NCI-H524 (cell line): Measurements from ENCODE around the gene NFE2L2.
"Not testable (repeated sequence)": the region's sequence is repeated elsewhere in the genome, so short reads cannot be mapped to it uniquely, and the experiment has no call there.

Source experiments
- DNase-seq, 2 experiments: peaks; one replicate each; lab custom pipeline; 2025; lab: John Stamatoyannopoulos, UW

Gene NFE2L2

DNA sequence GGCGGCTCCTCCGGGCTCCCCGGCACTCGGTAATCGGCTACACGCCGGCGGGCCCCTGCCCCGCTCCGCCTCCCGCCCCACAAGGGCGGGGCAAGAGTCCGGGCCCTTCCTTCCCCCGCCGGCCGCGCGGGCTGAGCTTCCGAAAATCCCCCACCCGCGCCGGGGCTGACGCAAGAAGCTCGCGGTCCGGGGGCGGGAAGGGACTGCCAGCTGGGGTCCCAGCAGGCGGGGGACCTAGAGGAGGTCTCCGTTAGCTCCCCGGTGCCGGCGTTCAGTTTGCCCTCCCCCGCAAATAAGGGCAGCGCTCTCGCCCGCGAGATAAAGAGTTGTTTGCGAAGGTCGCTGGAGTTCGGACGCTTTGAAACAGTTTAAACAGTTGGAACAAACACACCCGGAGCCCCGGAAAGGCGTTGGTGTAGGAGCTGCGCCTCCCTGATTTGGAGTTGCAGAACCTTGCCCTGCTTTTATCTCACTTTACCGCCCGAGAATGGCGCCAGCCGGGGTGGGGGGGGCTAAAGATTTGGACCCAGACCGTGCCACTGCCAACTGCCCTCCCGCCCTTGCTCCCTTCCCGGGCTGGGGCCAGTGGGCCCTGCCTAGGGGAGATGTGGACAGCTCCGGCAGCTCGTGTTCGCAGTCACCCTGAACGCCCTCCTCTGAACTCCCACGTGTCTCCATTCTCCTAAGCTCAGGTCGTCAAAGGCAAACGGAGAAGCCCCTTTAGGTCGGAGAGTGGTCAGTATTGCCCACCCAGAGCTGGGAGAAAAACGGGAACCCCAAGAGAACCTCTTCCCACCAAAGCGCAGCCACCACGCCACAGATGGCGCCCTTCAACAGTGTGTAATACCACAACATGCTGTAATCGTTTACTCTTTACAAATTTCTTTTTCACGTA lies at the start of gene NFE2L2:
Gene NFE2L2 (minus strand): TSS at position 35 of the 895 bp plus-strand sequence. CDS start 151 bp downstream, outside the sequence.
- DNase-seq = peak; percentile 79 to 86

DNA sequence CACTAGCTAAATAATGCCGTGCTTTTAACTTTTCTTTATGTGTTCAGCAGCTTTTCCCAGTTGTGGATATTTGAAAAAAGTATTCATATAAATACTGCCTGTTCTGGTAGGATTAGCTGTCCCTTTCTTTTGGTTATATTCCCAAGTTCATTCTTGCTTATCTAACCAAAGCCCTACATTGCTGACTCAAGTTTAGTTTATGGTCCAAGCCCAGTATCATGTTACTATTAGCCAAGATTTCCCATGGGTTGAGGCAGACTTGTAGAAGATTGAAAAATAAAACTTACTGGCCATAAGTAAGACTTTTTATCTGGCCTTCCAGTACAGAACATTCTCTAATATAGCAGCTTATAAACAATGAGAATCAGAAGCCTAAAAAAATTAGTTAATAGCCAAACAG lies 49.7 kb upstream of the NFE2L2 start:
- no peak for DNase-seq

DNA sequence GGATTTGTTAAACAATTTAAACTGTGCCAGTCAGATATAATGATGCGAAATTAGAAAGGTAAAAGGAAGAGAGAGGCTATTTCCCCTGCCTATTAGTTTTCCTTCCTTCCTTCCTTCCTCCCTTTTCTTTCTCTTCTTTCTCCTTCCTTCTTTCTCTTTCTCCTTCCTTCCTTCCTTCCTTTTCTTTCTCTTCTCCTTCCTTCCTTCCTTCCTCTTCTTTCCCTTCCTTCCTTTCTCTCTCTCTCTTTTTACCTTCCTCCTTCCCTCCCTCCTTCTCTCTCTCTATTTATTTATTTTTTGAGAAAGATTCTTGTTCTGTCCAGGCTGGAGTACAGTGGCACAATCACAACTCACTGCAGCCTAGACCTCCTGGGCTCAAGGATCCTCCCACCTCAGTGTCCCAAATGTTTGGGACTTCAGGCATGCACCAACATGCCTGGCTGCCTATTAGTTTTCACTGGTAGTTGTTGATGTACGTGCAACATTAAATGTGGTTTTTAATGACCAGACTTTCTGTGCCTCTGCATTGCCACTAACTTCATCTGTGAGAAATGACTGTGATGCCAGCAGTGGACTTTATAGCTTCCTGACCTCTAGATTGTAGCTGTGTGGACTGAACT lies 48.7 kb upstream of the NFE2L2 start:
- no peak for DNase-seq

DNA sequence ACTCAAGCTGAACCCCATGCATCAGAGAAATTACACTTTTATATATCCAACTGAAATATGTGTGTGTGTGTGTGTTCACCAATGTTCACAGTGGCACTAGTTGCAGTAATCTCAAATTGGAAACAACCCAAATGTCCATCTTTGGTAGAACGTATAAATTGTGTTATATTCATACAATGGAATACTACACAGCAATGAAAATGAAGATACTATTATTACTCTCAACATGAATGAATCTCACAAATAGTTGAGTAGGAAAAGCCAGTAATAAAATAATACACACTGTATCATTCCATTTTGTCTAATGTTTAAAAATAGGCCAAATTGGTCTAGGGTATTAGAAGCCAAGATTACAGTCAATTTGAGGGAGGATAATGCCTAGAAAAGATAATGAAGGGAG lies 48.0 kb upstream of the NFE2L2 start:
- no peak for DNase-seq

DNA sequence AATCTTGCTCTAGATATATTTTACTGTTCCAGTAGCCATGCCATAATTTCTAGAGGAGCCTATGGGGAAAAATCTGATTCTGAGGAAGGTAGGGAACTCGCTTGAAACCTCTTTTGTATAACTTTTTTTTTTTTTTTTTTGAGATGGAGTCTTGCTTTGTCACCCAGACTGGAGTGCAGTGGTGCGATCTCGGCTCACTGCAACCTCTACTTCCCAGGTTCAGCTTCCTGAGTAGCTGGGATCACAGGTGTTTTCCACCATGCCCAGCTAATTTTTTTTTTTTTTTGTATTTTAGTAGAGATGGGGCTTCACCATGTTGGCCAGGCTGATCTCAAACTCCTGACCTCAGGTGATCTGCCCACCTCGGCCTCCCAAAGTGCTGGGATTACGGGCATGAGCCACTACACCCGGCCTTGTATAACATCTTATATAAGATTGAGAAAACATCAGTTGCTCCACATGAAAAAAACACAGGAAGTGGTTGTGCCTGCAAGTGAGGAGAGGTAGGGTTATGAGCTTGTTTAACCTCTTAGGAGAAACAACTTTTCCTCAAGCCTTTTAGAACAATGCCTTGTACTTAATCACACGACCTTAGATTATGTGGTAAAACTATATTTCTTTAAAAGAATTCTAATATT lies 45.3 kb upstream of the NFE2L2 start:
- DNase-seq = not testable (repeated sequence)

DNA sequence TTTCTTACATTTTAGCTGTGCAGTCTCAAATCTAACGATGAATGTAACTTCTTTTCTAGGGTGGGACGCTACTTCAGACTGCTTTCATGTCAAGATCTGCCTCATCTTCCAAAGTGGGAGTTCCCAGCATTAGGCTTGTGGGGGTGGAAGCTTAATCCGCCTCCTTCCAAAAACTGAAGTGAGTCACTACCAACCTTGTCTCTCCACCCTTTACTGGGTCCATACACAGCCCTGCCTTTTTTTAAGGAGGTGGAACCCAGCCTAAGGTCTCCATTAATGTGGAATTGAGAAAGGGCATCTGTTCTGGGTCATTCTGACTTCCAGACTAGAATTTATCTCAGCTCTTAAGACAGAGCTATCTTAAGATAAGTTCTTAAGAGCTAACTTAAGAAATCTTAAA lies 42.0 kb upstream of the NFE2L2 start:
- DNase-seq = no peak

DNA sequence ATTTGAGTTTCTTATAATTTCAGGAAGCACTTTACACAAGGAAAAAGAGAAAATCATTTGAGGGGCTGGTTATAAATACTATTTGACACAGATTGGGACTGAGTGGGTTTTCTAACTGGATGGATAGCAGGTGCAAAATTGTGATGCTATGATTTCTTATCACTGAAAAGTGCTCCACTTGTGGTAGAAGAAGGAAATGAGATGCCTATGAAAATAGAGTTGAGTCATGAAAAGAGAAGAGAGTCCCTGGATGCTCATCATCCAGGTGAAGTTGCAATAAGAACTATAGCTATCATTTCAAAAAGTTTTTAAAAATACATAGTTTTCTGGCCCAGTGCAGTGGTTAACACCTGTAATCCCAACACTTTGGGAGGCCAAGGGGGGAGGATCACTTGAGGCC lies 39.4 kb upstream of the NFE2L2 start:
- DNase-seq = no peak

DNA sequence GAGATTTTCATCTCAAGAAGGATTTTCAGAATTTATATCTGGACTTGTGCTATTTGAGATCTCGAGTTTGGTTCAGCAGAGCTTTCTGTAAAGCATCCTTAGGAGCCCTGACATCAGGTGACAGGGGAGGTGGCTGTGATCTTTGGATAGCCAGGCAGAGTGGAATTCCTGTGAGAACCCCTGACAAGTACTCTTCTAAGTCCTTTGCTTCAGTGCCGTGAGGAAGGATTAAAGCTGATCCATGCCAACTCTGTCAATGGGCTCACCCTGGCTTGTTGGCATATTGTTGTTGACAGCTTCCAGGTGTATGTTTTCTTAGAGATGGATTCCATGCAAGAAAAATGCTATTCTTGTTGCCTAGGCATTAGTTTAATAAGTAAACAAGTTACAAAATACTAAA lies 38.0 kb upstream of the NFE2L2 start:
- no peak for DNase-seq

DNA sequence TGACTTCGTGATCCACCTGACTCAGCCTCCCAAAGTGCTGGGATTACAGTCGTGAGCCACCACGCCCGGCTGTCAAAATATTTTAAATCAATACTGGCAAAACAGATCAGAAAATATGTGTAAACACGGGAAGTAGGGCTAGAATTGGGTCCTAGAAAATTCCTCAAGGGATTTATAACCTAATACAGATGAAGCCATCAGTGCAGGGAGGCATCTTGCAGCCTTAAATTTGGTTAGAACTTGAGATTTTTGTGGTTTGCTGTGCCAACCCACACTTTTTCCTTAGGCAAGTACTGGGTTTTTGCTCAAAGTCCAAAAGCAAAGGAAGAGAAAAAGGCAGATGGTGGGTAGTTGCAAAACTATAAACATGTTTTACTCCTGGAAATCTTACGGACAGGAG lies 33.7 kb upstream of the NFE2L2 start:
- no peak for DNase-seq

DNA sequence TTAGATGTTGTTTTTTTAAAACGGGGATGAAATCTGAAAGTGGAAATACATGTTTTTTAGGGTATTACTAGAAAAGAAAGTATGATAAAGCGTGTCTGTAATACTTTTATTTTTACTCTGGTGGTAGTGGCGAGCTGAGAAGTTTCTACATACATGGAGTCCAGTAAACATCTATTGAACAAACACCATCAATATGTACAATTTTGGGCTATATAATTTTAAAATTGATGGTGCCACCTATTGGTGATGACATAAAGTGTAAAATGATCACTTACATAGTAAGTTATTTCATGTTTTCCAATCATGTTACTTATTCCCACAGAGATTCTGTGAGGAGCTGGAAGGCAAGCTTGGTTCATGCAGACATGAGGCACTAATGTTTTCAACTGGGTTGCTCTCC lies 31.5 kb upstream of the NFE2L2 start:
- peak in 1 of 2 experiments; percentile 20 for DNase-seq

DNA sequence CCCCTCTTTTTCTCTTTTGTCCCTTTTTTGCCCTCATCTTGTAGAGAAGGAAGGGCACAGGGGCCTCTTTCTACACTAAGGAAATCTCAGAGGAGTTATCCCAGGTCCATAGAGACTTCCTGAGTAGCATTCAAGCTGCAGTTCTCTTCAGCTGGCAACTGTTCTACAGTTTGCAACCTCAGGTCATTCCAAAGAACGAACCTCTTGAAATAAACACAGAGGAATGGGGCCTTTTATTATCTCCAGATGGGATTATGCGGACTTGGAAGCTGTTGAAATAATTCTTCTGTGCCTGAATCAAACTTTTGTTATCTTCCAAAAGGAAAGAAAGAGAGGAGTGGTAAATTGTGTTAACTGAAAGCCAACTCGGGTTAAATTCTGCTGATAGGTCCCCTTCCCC lies 31.0 kb upstream of the NFE2L2 start:
- no peak for DNase-seq

DNA sequence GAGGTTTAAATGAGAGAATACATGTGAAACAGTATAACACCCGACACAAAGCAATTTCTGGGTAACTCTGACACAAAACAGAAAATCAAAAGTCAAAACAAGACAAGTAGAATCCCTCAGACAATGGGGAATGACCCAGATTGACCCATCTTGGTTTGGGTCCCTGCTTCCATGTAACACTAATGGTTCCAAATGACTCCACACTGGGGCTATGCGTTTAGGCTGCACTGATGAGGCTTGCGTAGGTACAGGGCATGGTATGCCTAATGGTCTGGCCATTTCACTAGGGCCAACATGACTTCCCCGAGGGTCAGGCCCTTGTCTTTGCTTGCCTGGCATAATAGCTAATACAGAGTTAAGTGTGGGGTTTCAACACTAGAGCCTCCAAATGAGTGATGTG lies 27.2 kb upstream of the NFE2L2 start:
- no peak for DNase-seq

DNA sequence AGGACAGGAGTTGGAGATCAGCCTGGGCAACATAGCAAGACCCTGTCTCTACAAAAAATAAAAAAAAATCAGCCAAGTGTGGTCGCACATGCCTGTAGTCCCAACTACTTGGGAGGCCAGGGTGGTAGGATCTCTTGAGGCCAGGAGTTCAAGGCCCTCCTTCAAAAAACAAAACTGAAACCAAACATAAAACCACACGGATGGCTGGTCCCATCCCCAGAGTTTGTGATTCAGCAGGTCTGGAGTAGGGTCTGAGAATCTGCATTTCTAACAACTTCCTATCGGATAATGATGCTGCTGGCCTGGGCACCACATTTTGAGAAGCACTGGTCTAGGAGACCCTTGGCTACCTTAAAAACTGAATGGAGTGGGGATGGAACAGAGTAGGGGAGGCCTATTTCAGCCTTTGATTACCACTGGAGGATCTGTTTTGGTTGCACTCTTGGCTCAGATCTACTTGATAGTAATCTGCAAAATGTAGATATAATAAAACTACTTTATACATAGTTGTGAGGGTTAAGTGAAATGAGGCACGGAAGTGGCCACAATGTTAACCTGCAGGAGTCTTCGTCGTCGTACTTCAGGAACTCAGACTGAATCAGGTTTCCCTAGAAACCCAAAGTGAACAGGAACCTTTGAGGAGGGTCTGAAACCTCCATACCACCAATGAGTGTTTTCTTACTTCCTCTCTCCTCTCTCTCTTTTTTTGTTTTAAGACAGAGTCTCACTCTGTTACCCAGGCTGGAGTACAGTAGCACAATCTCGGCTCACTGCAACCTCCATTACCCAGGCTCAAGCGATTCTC lies 25.5 kb upstream of the NFE2L2 start:
- DNase-seq = no peak

DNA sequence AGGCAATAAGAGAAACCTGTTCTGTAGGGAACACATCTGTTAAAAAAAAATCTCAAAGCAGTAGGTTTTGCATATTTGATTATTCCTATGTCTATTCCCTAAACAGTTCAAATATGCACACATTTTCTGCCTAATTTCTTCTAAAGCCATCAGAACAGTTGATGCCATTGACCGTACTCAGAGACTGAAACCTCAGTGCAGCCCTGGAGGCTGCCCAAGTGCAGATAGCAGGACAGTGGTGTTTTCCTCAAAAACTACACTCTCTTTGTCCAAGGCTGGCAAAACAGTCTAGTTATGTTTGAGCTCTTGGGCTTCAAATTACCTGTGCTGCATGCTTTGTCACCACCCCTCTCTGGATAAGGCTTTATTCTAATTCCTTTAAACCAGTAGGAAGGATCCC lies 23.3 kb upstream of the NFE2L2 start:
- DNase-seq = no peak

DNA sequence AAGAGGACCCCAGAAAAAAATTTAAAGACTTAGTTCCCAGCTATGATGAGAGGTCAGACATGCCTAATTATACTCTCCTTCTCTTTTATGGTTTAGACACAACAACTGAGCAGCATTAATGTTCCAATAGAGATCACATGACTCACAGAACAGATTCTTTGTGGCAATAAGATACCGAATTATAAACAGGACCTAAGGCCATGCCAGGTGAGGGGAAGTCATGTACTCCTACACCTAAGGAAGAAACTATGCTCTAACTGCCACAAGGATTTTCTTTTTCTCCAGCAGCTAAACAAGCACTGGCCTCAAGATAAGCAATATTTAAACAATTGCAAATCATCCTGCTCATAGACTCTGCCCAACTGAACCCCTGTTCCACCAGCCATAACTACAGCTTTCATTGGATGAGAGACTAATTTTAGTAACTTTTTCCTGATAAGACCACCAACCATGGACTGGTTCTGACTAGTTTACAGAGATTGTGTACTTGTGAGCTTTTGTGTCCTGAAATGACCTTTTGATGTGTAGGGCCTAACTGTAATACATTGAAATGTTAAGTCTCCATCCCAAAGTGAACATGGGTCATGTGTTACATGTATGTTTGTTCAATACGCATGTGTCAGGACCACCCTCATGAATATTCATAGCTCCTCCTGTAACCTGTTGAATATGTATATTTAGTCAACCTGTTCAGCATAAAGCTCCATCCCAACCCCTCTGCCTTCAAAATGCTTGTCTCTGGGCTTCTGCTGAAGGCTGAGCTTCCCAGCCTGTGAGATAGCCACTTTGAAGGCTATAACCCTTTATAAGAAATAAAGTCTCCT lies 21.6 kb upstream of the NFE2L2 start:
- no peak for DNase-seq

DNA sequence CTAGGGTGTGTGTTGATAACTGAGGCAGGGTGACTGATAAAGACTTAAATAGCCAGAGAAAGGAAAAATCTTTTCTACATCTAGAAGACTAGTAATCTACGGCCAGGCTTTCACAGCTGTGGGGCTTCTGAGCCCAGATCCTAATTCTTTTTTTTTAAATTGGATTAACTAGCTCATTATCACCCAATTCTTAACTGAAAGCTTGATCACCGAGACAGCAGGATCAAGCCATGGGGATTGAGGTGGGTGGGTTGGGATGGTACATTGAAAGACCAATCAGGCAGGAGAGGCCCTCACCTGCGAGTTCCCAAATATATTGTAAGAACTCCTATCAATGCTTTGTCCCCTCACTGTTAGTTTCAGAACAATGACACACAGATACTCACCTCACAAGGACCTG lies 20.0 kb upstream of the NFE2L2 start:
- peak in 1 of 2 experiments; percentile 45 for DNase-seq

DNA sequence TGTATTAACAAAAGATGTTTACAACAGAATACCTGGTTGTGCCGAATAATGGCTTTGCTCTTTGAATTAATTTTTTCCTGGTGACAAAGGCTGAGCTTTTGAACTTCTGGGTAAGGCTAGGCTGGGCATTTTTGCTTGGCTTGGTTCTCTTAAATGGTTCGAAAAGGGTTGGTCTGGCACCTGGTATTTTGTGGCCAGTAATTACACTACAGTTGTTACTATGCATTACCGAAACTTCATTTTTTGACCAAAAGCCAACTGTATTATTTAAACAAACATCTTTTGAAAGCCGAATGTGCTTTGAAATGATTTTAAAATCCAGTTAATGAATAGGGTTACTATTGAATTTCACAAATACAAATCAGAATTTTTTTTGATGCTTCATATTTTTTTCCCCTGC lies 19.4 kb upstream of the NFE2L2 start:
- DNase-seq = no peak

DNA sequence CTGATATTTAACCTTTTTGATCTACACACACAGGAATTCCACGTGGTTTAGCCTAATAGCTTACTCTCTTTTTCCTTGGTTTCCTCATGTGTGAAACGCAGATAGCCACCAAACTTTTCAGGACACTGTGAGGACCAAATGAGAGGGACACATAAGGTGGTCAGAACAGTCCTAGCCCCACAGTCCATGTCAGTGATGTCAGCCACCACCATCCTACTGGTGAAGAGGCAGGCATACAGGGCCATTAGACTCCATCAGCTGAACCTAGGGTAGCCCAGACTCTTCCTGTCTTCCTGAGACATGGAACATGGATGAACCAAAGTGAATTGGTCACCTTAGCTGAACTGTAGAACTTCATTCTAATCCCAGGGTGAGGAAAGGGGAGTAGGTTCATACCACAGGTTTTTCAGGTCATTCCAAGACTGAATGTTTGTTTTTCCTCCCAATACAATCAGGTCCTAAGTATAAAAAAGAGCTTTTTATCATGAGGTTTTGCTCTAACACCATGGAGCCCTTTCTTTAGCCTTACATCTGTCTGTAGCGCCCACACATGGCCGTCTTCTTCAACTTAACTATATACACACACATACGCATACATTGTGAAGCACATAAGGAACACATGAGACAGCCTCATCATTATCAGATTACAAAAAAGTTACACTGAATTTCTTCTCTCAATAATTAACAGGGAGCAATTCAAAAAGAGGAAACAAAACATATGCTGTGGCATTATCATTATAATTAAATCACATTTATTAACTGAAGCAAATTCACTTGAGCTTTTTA lies 18.5 kb upstream of the NFE2L2 start:
- DNase-seq = no peak

DNA sequence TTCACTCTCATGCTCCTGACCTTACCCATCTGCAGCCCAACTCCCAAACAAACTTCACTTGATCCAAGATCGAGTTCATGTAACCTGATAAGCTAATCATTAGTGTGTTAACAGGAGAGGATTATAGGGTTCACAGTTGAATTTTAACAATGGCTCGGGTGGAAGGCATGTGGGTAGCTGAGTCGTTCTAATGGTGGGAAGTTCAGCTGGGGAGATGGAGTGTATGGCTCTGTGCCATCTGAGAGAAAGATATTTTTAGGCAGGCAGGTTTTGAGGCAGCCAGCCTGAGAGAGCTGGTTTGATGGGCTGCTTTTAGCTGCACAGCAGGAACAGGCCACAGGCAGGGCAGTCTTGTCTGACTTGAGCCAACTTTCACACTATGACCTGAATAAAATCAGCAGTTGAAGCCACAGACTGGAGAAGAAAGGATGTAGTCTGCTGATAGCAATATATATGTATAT lies 17.7 kb upstream of the NFE2L2 start:
- peak; percentile 55 to 81 for DNase-seq

DNA sequence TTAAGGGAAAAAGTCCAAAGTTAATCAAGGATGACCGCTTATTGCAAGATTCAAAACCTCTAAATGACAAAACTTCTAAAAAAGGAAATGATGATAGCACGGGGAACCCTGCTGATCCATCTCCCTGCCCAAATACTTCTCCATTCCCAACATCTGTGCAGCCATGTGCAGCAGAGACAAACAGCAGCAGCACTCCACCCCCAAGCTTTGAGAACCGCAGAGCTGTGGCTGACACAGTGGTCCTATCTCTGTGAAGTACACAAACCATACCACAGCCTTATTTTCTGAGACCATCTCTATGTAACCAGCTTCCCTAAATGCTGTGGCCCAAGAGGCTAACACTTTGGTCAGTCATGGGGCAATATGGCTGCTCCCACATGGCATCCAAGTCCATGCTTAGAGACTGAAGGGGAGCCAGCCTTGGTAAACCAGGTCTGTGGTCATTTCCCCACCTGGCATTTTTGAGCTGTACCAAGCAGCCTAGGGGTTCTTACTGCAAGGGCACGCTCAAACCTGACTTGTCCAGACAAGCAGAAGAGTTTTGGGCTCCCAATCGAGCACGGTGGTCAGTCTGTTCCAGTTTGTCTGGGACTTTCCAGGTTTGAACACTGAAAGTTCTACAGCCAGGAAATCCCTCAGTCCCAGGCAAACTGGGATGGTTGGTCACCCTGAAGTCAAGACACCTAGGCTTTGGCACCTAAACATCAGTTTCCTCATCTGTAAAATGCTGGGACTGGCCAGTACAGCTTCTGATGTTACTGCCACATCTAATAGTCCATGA lies 17.1 kb upstream of the NFE2L2 start:
- no peak for DNase-seq
